ENCODE measurements around the gene XPC. TPM values are rescaled to one million over a fixed set of nuclear protein-coding genes. Genes with fewer than 3 reads are reported as not detected.

Gene XPC
- total and polyA plus RNA-seq, 3 experiments from 2014 or later: 38.8 to 44.0 (median 38.9) TPM

- no peaks in the 10 kb centered on the region for H3K9me3 ChIP-seq (ENCODE audit: low read length)
- H3K4me1 ChIP-seq (ENCODE audit: insufficient read depth, low read length): peaks cover 24% of the 10 kb centered on the region
- H3K36me3 ChIP-seq (ENCODE audit: insufficient read depth, low read length): peaks cover 56% of the 10 kb centered on the region
- H3K4me3 ChIP-seq (ENCODE audit: low read length): no peak overlapping the region
- peak overlapping the region in 2 of 8 donors; percentile 39 to 46 for H3K27ac Mint-ChIP-seq
- peaks cover 32 to 40% (median 40%) of the 10 kb centered on the region in 3 donors for H3K4me1 Mint-ChIP-seq
- H3K27ac ChIP-seq (ENCODE audit: low read depth, low read length): no peak overlapping the region
- H3K4me3 Mint-ChIP-seq: peak overlapping the region in 1 of 7 donors; percentile 70
- no peak for DNase-seq
- H3K27me3 Mint-ChIP-seq: peaks cover 0 to 5% of the 10 kb centered on the region in 2 donors
- no peaks in the 10 kb centered on the region for H3K27me3 ChIP-seq (ENCODE audit: insufficient read depth, low read length, poor library complexity, severe bottlenecking)
- ChIA-PET CTCF (no interaction called here), POLR2A (no interaction called here)
- H3K36me3 Mint-ChIP-seq: peaks cover 10 to 88% (median 21%) of the 10 kb centered on the region in 3 donors
- H3K9me3 Mint-ChIP-seq: no peaks in the 10 kb centered on the region
These were observed 49.1 kb downstream of the XPC start for GRCh38 chr3:14129296-14129695.

GRCh38 chr3:14128724-14129123, 49.7 kb downstream of the XPC start:
- H3K9me3 Mint-ChIP-seq: no peaks in the 10 kb centered on the region
- peak overlapping the region in 1 of 7 donors; percentile 99 for H3K4me3 Mint-ChIP-seq
- Histone ChIP-seq H3K27me3 (ENCODE audit: insufficient read depth, low read length, poor library complexity, severe bottlenecking) (no peaks in the 10 kb centered on the region), H3K4me1 (ENCODE audit: insufficient read depth, low read length) (peaks cover 28% of the 10 kb centered on the region), H3K27ac (ENCODE audit: low read depth, low read length) (no peak overlapping the region), H3K9me3 (ENCODE audit: low read length) (no peaks in the 10 kb centered on the region), H3K36me3 (ENCODE audit: insufficient read depth, low read length) (peaks cover 52% of the 10 kb centered on the region), H3K4me3 (ENCODE audit: low read length) (no peak overlapping the region)
- peaks cover 10 to 85% (median 21%) of the 10 kb centered on the region in 3 donors for H3K36me3 Mint-ChIP-seq
- peaks cover 36 to 44% (median 43%) of the 10 kb centered on the region in 3 donors for H3K4me1 Mint-ChIP-seq
- peak overlapping the region in 2 of 8 donors; percentile 84 to 98 for H3K27ac Mint-ChIP-seq
- peaks cover 0 to 5% of the 10 kb centered on the region in 2 donors for H3K27me3 Mint-ChIP-seq
- ChIA-PET CTCF (no interaction called here), POLR2A (no interaction called here)
- DNase-seq: no peak

GRCh38 chr3:14127516-14128161, 50.8 kb downstream of the XPC start:
- Histone ChIP-seq H3K9me3 (ENCODE audit: low read length) (no peaks in the 10 kb centered on the region), H3K27me3 (ENCODE audit: insufficient read depth, low read length, poor library complexity, severe bottlenecking) (no peaks in the 10 kb centered on the region), H3K27ac (ENCODE audit: low read depth, low read length) (no peak overlapping the region), H3K4me1 (ENCODE audit: insufficient read depth, low read length) (peaks cover 34% of the 10 kb centered on the region), H3K4me3 (ENCODE audit: low read length) (no peak overlapping the region), H3K36me3 (ENCODE audit: insufficient read depth, low read length) (peaks cover 43% of the 10 kb centered on the region)
- ChIA-PET CTCF (interaction anchor here (0.7 kb wide), 1 partner anchor 51 kb away, joined by 3 read pairs; the partner anchor contains the start of genes LSM3 and XPC), POLR2A (no interaction called here)
- peak overlapping the region in 5 of 7 donors; percentile 29 to 99 (median 93) for H3K4me3 Mint-ChIP-seq
- peaks cover 0 to 5% of the 10 kb centered on the region in 2 donors for H3K27me3 Mint-ChIP-seq
- H3K36me3 Mint-ChIP-seq: peaks cover 10 to 74% (median 21%) of the 10 kb centered on the region in 3 donors
- no peak for DNase-seq
- H3K27ac Mint-ChIP-seq: peak overlapping the region in 7 of 8 donors; percentile 13 to 98 (median 64)
- peaks cover 47 to 55% (median 54%) of the 10 kb centered on the region in 3 donors for H3K4me1 Mint-ChIP-seq
- no peaks in the 10 kb centered on the region for H3K9me3 Mint-ChIP-seq

GRCh38 chr3:14126887-14127505, 51.4 kb downstream of the XPC start:
- Histone ChIP-seq H3K4me1 (ENCODE audit: insufficient read depth, low read length) (peaks cover 34% of the 10 kb centered on the region), H3K27ac (ENCODE audit: low read depth, low read length) (no peak overlapping the region), H3K36me3 (ENCODE audit: insufficient read depth, low read length) (peaks cover 36% of the 10 kb centered on the region), H3K4me3 (ENCODE audit: low read length) (no peak overlapping the region), H3K9me3 (ENCODE audit: low read length) (no peaks in the 10 kb centered on the region), H3K27me3 (ENCODE audit: insufficient read depth, low read length, poor library complexity, severe bottlenecking) (no peaks in the 10 kb centered on the region)
- Mint-ChIP-seq H3K36me3 (peaks cover 10 to 70% (median 21%) of the 10 kb centered on the region in 3 donors), H3K27me3 (peaks cover 0 to 5% of the 10 kb centered on the region in 2 donors), H3K4me1 (peaks cover 52 to 61% (median 60%) of the 10 kb centered on the region in 3 donors), H3K27ac (peak overlapping the region in 7 of 8 donors; percentile 74 to 98 (median 95)), H3K4me3 (peak overlapping the region; percentile 81 to 99 (median 96)), H3K9me3 (no peaks in the 10 kb centered on the region)
- ChIA-PET POLR2A (no interaction called here), CTCF (no interaction called here)
- DNase-seq: no peak

GRCh38 chr3:14126017-14126886, 52.1 kb downstream of the XPC start:
- peaks cover 32% of the 10 kb centered on the region for H3K36me3 ChIP-seq (ENCODE audit: insufficient read depth, low read length)
- peak overlapping the region; percentile 94 for H3K27ac ChIP-seq (ENCODE audit: low read depth, low read length)
- Mint-ChIP-seq H3K4me1 (peaks cover 52 to 65% (median 63%) of the 10 kb centered on the region in 3 donors), H3K27ac (peak overlapping the region; percentile 95 to 99 (median 98)), H3K9me3 (no peaks in the 10 kb centered on the region), H3K27me3 (peaks cover 0 to 5% of the 10 kb centered on the region in 2 donors), H3K36me3 (peaks cover 10 to 70% (median 19%) of the 10 kb centered on the region in 3 donors), H3K4me3 (peak overlapping the region; percentile 93 to 99 (median 97))
- DNase-seq: no peak
- POLR2A ChIA-PET: interaction anchor here (1.0 to 3.6 kb wide), 4 partner anchors 16 to 52 kb away, joined by 3 to 78 read pairs (median 20); partner anchors contain the start of genes LSM3 and XPC
- H3K4me1 ChIP-seq (ENCODE audit: insufficient read depth, low read length): peaks cover 34% of the 10 kb centered on the region
- no peaks in the 10 kb centered on the region for H3K9me3 ChIP-seq (ENCODE audit: low read length)
- no peaks in the 10 kb centered on the region for H3K27me3 ChIP-seq (ENCODE audit: insufficient read depth, low read length, poor library complexity, severe bottlenecking)
- H3K4me3 ChIP-seq (ENCODE audit: low read length): peak overlapping the region; percentile 99
- CTCF ChIA-PET: interaction anchor here (1.4 to 4.1 kb wide), 5 partner anchors 12 to 230 kb away, joined by 4 to 30 read pairs (median 12); partner anchors contain the start of genes LSM3 and XPC

GRCh38 chr3:14125193-14126016, 53.0 kb downstream of the XPC start:
- H3K27me3 Mint-ChIP-seq: peaks cover 0 to 5% of the 10 kb centered on the region in 2 donors
- H3K4me3 Mint-ChIP-seq: peak overlapping the region; percentile 93 to 99 (median 97)
- peaks cover 54 to 69% (median 65%) of the 10 kb centered on the region in 3 donors for H3K4me1 Mint-ChIP-seq

More at GRCh38 chr3:14125193-14126016, 53.0 kb downstream of the XPC start:
- peaks cover 25% of the 10 kb centered on the region for H3K36me3 ChIP-seq (ENCODE audit: insufficient read depth, low read length)
- H3K4me1 ChIP-seq (ENCODE audit: insufficient read depth, low read length): peaks cover 34% of the 10 kb centered on the region
- Mint-ChIP-seq H3K36me3 (peaks cover 10 to 68% (median 21%) of the 10 kb centered on the region in 3 donors), H3K27ac (peak overlapping the region; percentile 95 to 99 (median 98)), H3K9me3 (no peaks in the 10 kb centered on the region)
- peak overlapping the region; percentile 94 for H3K27ac ChIP-seq (ENCODE audit: low read depth, low read length)
- no peaks in the 10 kb centered on the region for H3K27me3 ChIP-seq (ENCODE audit: insufficient read depth, low read length, poor library complexity, severe bottlenecking)
- H3K4me3 ChIP-seq (ENCODE audit: low read length): peak overlapping the region; percentile 99
- DNase-seq: peak; percentile 17 to 76 (median 49)
- CTCF ChIA-PET: interaction anchor here (0.9 to 4.1 kb wide), 12 partner anchors 11 to 468 kb away, joined by 3 to 30 read pairs (median 4); partner anchors contain the start of genes LSM3 and XPC
- H3K9me3 ChIP-seq (ENCODE audit: low read length): no peaks in the 10 kb centered on the region
- POLR2A ChIA-PET: interaction anchor here (0.7 to 3.6 kb wide), 8 partner anchors 13 to 1461 kb away, joined by 3 to 78 read pairs (median 6); partner anchors contain the start of genes CCDC174, LSM3, RAF1 and XPC

Data from CD8-positive, alpha-beta memory T cell (primary cell).